HepG2 (cell line): ENCODE results near the gene NCF4. TPM values are rescaled to one million over a fixed set of nuclear protein-coding genes. Genes with fewer than 3 reads are reported as not detected.

Experiments used
- ATAC-seq: fragments of 200-7000 bp; cut with Tn5 transposase; 3 replicates; pipeline ENCODE4 v1.9.1; 2020; ENCODE audit warnings: mild to moderate bottlenecking, moderate library complexity
- BruUV-seq: library from RNA; stranded (reverse); fragments of 400-500 nt; replicated peaks from 2 replicates; lab custom pipeline; 2021; lab: Mats Ljungman, UMichigan
- CTCF ChIA-PET: fragments of 300-600 bp; formaldehyde crosslinking; extraction: SDS; loops from one replicate; lab custom pipeline; 2021; ENCODE audit warnings: low total read pairs, inconsistent platforms, low intra/inter-chr PET ratio; lab: Yijun Ruan, JAX
- POLR2A ChIA-PET: fragments of 350-600 bp; sonication (Branson Sonifier 250); formaldehyde crosslinking; loops from one replicate; lab custom pipeline; 2020; ENCODE audit warnings: antibody characterized with exemption, inconsistent platforms; lab: Yijun Ruan, JAX
- DNase-seq: peaks from one replicate; pipeline ENCODE4 v3.0.0-alpha.2; 2015; ENCODE audit warnings: low spot score
- FAIRE-seq: peaks from 3 replicates; lab custom pipeline; 2011; peaks lifted over from hg19 to GRCh38; lab: Jason Lieb, UNC
- H2AFZ ChIP-seq: one replicate; pipeline ENCODE4 v1.6.1; 2011; ENCODE audit warnings: low read length, inconsistent platforms
- H3K27ac ChIP-seq: fragments of 300-600 bp; 3 replicates; pipeline ENCODE4 v1.8.0; 2011; ENCODE audit warnings: mixed run types, mild to moderate bottlenecking, mixed read lengths, low read length, inconsistent platforms; ENCODE audit not compliant: insufficient read depth; ENCODE audit errors: extremely low read length
- H3K27me3 ChIP-seq, 2 experiments: fragments of 200-600 bp in 1 of 2; 2 replicates in 1 of 2; 3 replicates in 1 of 2; pipeline versions ENCODE4 v1.6.0 to v1.8.0; 2011; ENCODE audit warnings: low read length in 2 of 2, mild to moderate bottlenecking in 2 of 2, moderate library complexity in 2 of 2, inconsistent platforms in 1 of 2; ENCODE audit not compliant: insufficient read depth in 2 of 2, control insufficient read depth in 1 of 2
- H3K36me3 ChIP-seq, 2 experiments: fragments of 200-600 bp in 1 of 2; replicated peaks in 1 of 2; 2 replicates in 1 of 2; 3 replicates in 1 of 2; pipeline versions ENCODE4 v1.5.1 to v1.8.0; 2011; ENCODE audit warnings: low read length in 2 of 2, inconsistent platforms in 1 of 2; ENCODE audit not compliant: insufficient read depth in 2 of 2, control insufficient read depth in 1 of 2
- H3K4me1 ChIP-seq: 2 replicates; pipeline ENCODE4 v1.5.1; 2012; ENCODE audit warnings: low read length, inconsistent platforms; ENCODE audit not compliant: insufficient read depth
- H3K4me2 ChIP-seq: 2 replicates; pipeline ENCODE4 v1.6.0; 2011; ENCODE audit warnings: low read depth, low read length, inconsistent platforms
- H3K4me3 ChIP-seq, 3 experiments: fragments of 200-600 bp in 1 of 3; sonication (generic), shearing (Covaris generic) in 1 of 3; replicated peaks in 1 of 3; 2 replicates each; pipeline ENCODE4 v1.5.1; 2011 to 2016; ENCODE audit warnings: low read length in 3 of 3, inconsistent platforms in 2 of 3, low read depth in 2 of 3, mild to moderate bottlenecking in 2 of 3, control low read depth in 1 of 3, mixed read lengths in 1 of 3; ENCODE audit not compliant: insufficient read depth in 1 of 3
- H3K79me2 ChIP-seq: one replicate; pipeline ENCODE4 v1.6.1; 2011; ENCODE audit warnings: low read length, inconsistent platforms; ENCODE audit not compliant: insufficient read depth
- H3K9ac ChIP-seq: 2 replicates; pipeline ENCODE4 v1.6.0; 2011; ENCODE audit warnings: mild to moderate bottlenecking, low read depth, low read length, inconsistent platforms; ENCODE audit not compliant: insufficient read depth
- H3K9me3 ChIP-seq: 2 replicates; pipeline ENCODE4 v1.5.1; 2012; ENCODE audit warnings: mild to moderate bottlenecking, low read length
- H4K20me1 ChIP-seq: 2 replicates; pipeline ENCODE4 v1.6.0; 2011; ENCODE audit warnings: inconsistent platforms, mild to moderate bottlenecking, low read length, moderate library complexity; ENCODE audit not compliant: insufficient read depth
- CEBPB ChIP-seq: IDR thresholded peaks from 2 replicates; pipeline ENCODE4 v1.6.1; 2011; ENCODE audit warnings: low read depth, low read length, improper control_type of control experiment, borderline replicate concordance
- CEBPG ChIP-seq: IDR thresholded peaks from 2 replicates; pipeline ENCODE4 v1.6.1; 2016
- FOSL2 ChIP-seq: sonication (generic); formaldehyde crosslinking; IDR thresholded peaks from 2 replicates; pipeline ENCODE4 v1.4.0; 2020; ENCODE audit warnings: missing genetic modification reagents
- FOXA1 ChIP-seq, 2 experiments: fragments of 450-650 bp in 1 of 2; sonication (generic) in 1 of 2; formaldehyde crosslinking in 1 of 2; IDR thresholded peaks; 2 replicates each; pipeline versions ENCODE4 v1.4.0 to v1.6.1; 2016 to 2020; ENCODE audit warnings: missing genetic modification reagents in 1 of 2
- KDM5A ChIP-seq: fragments of 200-600 bp; sonication (generic); IDR thresholded peaks from 2 replicates; pipeline ENCODE4 v1.7.0; 2018; ENCODE audit warnings: antibody characterized with exemption, mild to moderate bottlenecking, low read length, borderline replicate concordance
- KLF13 ChIP-seq: sonication (generic); formaldehyde crosslinking; IDR thresholded peaks from 2 replicates; pipeline ENCODE4 v1.4.0; 2020; ENCODE audit warnings: mild to moderate bottlenecking, missing genetic modification reagents
- NFYB ChIP-seq: sonication (generic); formaldehyde crosslinking; IDR thresholded peaks from 2 replicates; pipeline ENCODE4 v1.4.0; 2020; ENCODE audit warnings: missing genetic modification reagents
- NFYC ChIP-seq: IDR thresholded peaks from 2 replicates; pipeline ENCODE4 v1.6.1; 2016; ENCODE audit warnings: missing genetic modification reagents, missing compliant biosample characterization
- PHF21A ChIP-seq: sonication (generic); formaldehyde crosslinking; IDR thresholded peaks from 2 replicates; pipeline ENCODE4 v1.5.0; 2020; ENCODE audit warnings: mild to moderate bottlenecking, missing genetic modification reagents
- SMC3 ChIP-seq: IDR thresholded peaks from 2 replicates; pipeline ENCODE4 v1.6.1; 2011; ENCODE audit warnings: low read length, improper control_type of control experiment
- STAG1 ChIP-seq: sonication (generic); formaldehyde crosslinking; IDR thresholded peaks from 2 replicates; pipeline ENCODE4 v1.4.0; 2020; ENCODE audit warnings: missing genetic modification reagents
- TEAD3 ChIP-seq: optimal IDR thresholded peaks from 2 replicates; pipeline ENCODE3; 2016; ENCODE audit warnings: borderline replicate concordance
- ZNF367 ChIP-seq: sonication (generic); formaldehyde crosslinking; IDR thresholded peaks from 2 replicates; pipeline ENCODE4 v1.4.0; 2020; ENCODE audit warnings: missing genetic modification reagents, borderline replicate concordance
- WGBS: methylation state at CpG from one replicate; pipeline ENCODE4 v1.1.6; 2017; ENCODE audit warnings: low lambda C conversion rate; 5-methylcytosine and 5-hydroxymethylcytosine counted together
- in situ Hi-C: cut with HindIII; loops from 2 replicates; pipeline ENCODE4 v1.10.0; 2017; ENCODE audit warnings: low pct_unique_long_range_greater_than_20kb; ENCODE audit not compliant: extremely low pct_ligation_motif_present
- intact Hi-C: fragments of 100-400 bp; cut with micrococcal nuclease; formaldehyde crosslinking; loops from one replicate; pipeline ENCODE4 v1.10.0; 2022; ENCODE audit not compliant: unreplicated experiment
- polyA plus RNA-seq, 8 experiments: library from polyadenylated mRNA; depleted of rRNA in 3 of 8; stranded (reverse) in 7 of 8; unstranded in 1 of 8; fragments of >200 nt; fragmentation: Illumina TruSeq in 4 of 8; extraction: Trizol in 4 of 8; gene quantifications; 2 replicates each; pipeline versions ENCODE4 v1.2.1 to v1.2.3, GENCODE V29; 2011 to 2016; ENCODE audit warnings: low read depth in 4 of 8, missing spikeins in 1 of 8, mixed read lengths in 1 of 8; ENCODE audit not compliant: insufficient read depth in 1 of 8
- total RNA-seq, 5 experiments: library from RNA; depleted of rRNA; stranded (reverse); fragments of >200 nt; fragmentation: Illumina TruSeq; extraction: Trizol; gene quantifications; 2 replicates each; pipeline ENCODE4 v1.2.3, GENCODE V29; 2016; ENCODE audit warnings: low read depth in 1 of 5
- TF ChIP-seq, protein P1 (sequence below): sonication (generic); formaldehyde crosslinking; IDR thresholded peaks from 2 replicates; pipeline ENCODE4 v1.5.0; 2020; ENCODE audit warnings: mild to moderate bottlenecking, missing genetic modification reagents, moderate library complexity

Gene NCF4
- total and polyA plus RNA-seq, 2 of the 13 experiments (the other 11 are each of a cell fraction or from before 2014, with no cell fraction given) = not detected

DNA sequence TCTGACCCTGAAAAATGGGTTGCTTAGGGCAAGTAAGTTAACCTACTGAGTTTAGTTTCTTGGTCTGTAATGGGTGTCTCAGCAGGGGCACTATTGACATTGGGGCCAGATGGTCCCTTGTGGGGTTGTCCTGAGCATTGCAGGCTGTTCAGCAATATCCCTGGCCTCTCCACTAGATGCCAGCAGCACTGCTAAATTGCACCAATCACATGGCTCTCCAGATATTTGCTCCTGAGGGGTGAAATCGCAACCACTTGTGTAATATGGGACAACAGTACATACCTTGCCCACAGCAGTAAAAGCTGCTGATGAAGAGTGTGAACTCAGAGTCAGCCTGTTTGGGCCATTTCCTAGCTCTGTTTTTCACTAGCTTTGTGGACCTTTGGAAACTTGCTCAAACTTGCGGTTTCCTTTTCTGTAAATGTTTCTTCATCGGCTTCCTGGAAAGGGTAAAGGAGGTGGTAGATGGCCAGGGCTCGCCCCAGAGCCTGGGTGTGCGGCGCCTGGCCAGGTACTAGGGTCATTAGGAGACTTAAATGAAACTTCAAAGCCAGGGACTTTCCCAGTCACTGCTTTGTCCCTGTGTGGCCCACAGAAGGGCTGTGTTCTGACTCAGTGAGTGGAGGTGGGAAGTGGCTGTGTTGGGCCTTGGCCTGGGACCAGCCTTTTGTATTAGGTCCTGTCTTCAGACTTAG, 13.0 kb downstream of the NCF4 start:
- H3K79me2 ChIP-seq = no peaks in the 10 kb centered on the region
- no peaks in the 10 kb centered on the region for H3K36me3 ChIP-seq
- 9% methylated on average over 6 of the region's 6 CpGs for WGBS
- H3K4me3 ChIP-seq = no peak overlapping the region; a peak in 1 of 6 replicates
- peaks cover 3 to 24% of the 10 kb centered on the region in 2 experiments for H3K27me3 ChIP-seq
- H3K9ac ChIP-seq = no peak overlapping the region
- ChIA-PET CTCF (no interaction called here), POLR2A (no interaction called here)
- BruUV-seq = no TSS peak
- no peaks in the 10 kb centered on the region for H4K20me1 ChIP-seq
- ATAC-seq = peak; percentile 95
- peaks cover 9% of the 10 kb centered on the region; the same call in 1 of the 2 replicates for H3K4me1 ChIP-seq
- no peak overlapping the region for H3K27ac ChIP-seq
- H2AFZ ChIP-seq = no peak overlapping the region
- in situ Hi-C loops = no loop called here
- no peak overlapping the region; the same call in 1 of the 2 replicates for H3K4me2 ChIP-seq
- no peaks in the 10 kb centered on the region for H3K9me3 ChIP-seq
- peak; percentile 84 for FAIRE-seq
- intact Hi-C loops = no loop called here
- TF ChIP-seq PHF21A (0 out of 2 replicates have a peak, but pooled peaks have one; percentile 17), NFYB (peak; percentile 49; the same call in 1 of the 2 replicates), STAG1 (CRISPR knock-in tag) (peak; percentile 56), FOXA1 (IDR thresholded peaks at IDR 0.05) (no peak), FOXA1 (CRISPR knock-in tag; IDR thresholded peaks at IDR 0.05) (peak; percentile 38; the same call in 1 of the 2 replicates), KDM5A (no peak), NFYC (CRISPR knock-in tag) (0 out of 2 replicates have a peak, but pooled peaks have one; percentile 32), FOSL2 (no peak), KLF13 (CRISPR knock-in tag) (no peak), TEAD3 (CRISPR knock-in tag) (peak; percentile 31), CEBPB (peak; percentile 52; the same call in 1 of the 2 replicates), SMC3 (peak; percentile 27; the same call in 1 of the 2 replicates), ZNF367 (CRISPR knock-in tag) (no peak), CEBPG (CRISPR knock-in tag) (0 out of 2 replicates have a peak, but pooled peaks have one; percentile 51)
- TF ChIP-seq, protein P1, sequence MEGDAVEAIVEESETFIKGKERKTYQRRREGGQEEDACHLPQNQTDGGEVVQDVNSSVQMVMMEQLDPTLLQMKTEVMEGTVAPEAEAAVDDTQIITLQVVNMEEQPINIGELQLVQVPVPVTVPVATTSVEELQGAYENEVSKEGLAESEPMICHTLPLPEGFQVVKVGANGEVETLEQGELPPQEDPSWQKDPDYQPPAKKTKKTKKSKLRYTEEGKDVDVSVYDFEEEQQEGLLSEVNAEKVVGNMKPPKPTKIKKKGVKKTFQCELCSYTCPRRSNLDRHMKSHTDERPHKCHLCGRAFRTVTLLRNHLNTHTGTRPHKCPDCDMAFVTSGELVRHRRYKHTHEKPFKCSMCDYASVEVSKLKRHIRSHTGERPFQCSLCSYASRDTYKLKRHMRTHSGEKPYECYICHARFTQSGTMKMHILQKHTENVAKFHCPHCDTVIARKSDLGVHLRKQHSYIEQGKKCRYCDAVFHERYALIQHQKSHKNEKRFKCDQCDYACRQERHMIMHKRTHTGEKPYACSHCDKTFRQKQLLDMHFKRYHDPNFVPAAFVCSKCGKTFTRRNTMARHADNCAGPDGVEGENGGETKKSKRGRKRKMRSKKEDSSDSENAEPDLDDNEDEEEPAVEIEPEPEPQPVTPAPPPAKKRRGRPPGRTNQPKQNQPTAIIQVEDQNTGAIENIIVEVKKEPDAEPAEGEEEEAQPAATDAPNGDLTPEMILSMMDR (CRISPR knock-in tag) = peak; percentile 64
- peak; percentile 62 for DNase-seq
